HCT116 (cell line): ENCODE results near the gene PTX4. TPM values are rescaled to one million over a fixed set of nuclear protein-coding genes. Genes with fewer than 3 reads are reported as not detected.

Experiments
- ATAC-seq: fragments of 200-7000 bp; cut with Tn5 transposase; 2 replicates; pipeline ENCODE4 v1.9.1; 2020; ENCODE audit warnings: mild to moderate bottlenecking, moderate library complexity
- BruUV-seq: library from RNA; stranded (reverse); fragments of 400-500 nt; replicated peaks from 2 replicates; lab custom pipeline; 2021; lab: Mats Ljungman, UMichigan
- CTCF ChIA-PET: fragments of 300-600 bp; sonication (Branson Sonifier 250); formaldehyde crosslinking; loops from one replicate; lab custom pipeline; 2021; ENCODE audit warnings: antibody characterized with exemption; lab: Charles Lee
- POLR2A ChIA-PET: fragments of 300-600, 350-600 bp; sonication (Branson Sonifier 250); formaldehyde crosslinking; loops from one replicate; lab custom pipeline; 2021; ENCODE audit warnings: antibody characterized with exemption; lab: Charles Lee
- RAD21 ChIA-PET, 2 experiments: fragments of 300-600 bp; sonication (Branson Sonifier 250); formaldehyde crosslinking; loops; one replicate each; lab custom pipeline; 2023; ENCODE audit warnings: low total read pairs in 2 of 2; ENCODE audit not compliant: uncharacterized antibody in 2 of 2, unreplicated experiment in 2 of 2, low non-redundant PET in 1 of 2; lab: Charles Lee
- DNase-seq: peaks from one replicate; pipeline ENCODE4 v3.0.0-alpha.2; 2010; ENCODE audit warnings: low read depth, low spot score
- H2AFZ ChIP-seq: fragments of 200-600 bp; shearing (Covaris generic), sonication (generic); 2 replicates; pipeline ENCODE4 v1.6.1; 2017; ENCODE audit warnings: low read depth, mixed run types, mixed read lengths, antibody characterized with exemption, low read length; ENCODE audit not compliant: poor library complexity, severe bottlenecking
- H3K27ac ChIP-seq: 2 replicates; pipeline ENCODE4 v1.5.1; 2012; ENCODE audit warnings: low read depth, low read length
- H3K27me3 ChIP-seq: fragments of 200-600 bp; sonication (generic); 2 replicates; pipeline ENCODE4 v1.6.1; 2016; ENCODE audit warnings: mixed run types, low read length, mixed read lengths; ENCODE audit not compliant: insufficient read depth
- H3K36me3 ChIP-seq, 2 experiments: fragments of 200-500 bp in 1 of 2; fragments of 200-600 bp in 1 of 2; sonication (Bioruptor generic) in 1 of 2; sonication (generic) in 1 of 2; 2 replicates each; pipeline versions ENCODE4 v1.5.1 to v1.6.1; 2014 to 2016; ENCODE audit warnings: low read length in 2 of 2, inconsistent platforms in 1 of 2, mixed read lengths in 1 of 2, mixed run types in 1 of 2; ENCODE audit not compliant: insufficient read depth in 2 of 2, control insufficient read depth in 1 of 2
- H3K4me1 ChIP-seq, 2 experiments: fragments of 200-600 bp in 1 of 2; sonication (generic) in 1 of 2; 2 replicates each; pipeline versions ENCODE4 v1.5.1 to v1.6.1; 2012 to 2017; ENCODE audit warnings: low read length in 2 of 2, inconsistent platforms in 1 of 2, mild to moderate bottlenecking in 1 of 2, mixed read lengths in 1 of 2, mixed run types in 1 of 2, moderate library complexity in 1 of 2; ENCODE audit not compliant: insufficient read depth in 2 of 2, control insufficient read depth in 1 of 2
- H3K4me2 ChIP-seq: fragments of 200-600 bp; sonication (generic); 2 replicates; pipeline ENCODE4 v1.6.1; 2017; ENCODE audit warnings: mixed run types, low read length, mixed read lengths
- H3K4me3 ChIP-seq, 2 experiments: fragments of 200-600 bp in 1 of 2; sonication (generic) in 1 of 2; replicated peaks in 1 of 2; 2 replicates each; pipeline ENCODE4 v1.5.1; 2011 to 2016; ENCODE audit warnings: low read length in 2 of 2, control low read depth in 1 of 2, low read depth in 1 of 2, mild to moderate bottlenecking in 1 of 2, mixed read lengths in 1 of 2, mixed run types in 1 of 2
- H3K79me2 ChIP-seq: fragments of 200-600 bp; sonication (generic); 2 replicates; pipeline ENCODE4 v1.6.1; 2017; ENCODE audit warnings: mild to moderate bottlenecking, mixed run types, low read length, moderate library complexity, mixed read lengths; ENCODE audit not compliant: insufficient read depth
- H3K9ac ChIP-seq: fragments of 200-600 bp; sonication (generic); 2 replicates; pipeline ENCODE4 v1.6.1; 2016; ENCODE audit warnings: low read length, mixed read lengths
- H3K9me2 ChIP-seq: fragments of 200-600 bp; sonication (generic), shearing (Covaris generic); 2 replicates; pipeline ENCODE4 v1.6.1; 2017; ENCODE audit warnings: mixed run types, mild to moderate bottlenecking, moderate library complexity; ENCODE audit not compliant: insufficient read depth
- H3K9me3 ChIP-seq, 2 experiments: fragments of 200-500 bp in 1 of 2; fragments of 200-600 bp in 1 of 2; sonication (Bioruptor generic) in 1 of 2; sonication (generic) in 1 of 2; 2 replicates each; pipeline ENCODE4 v1.6.1; 2014 to 2017; ENCODE audit warnings: low read length in 2 of 2, mixed read lengths in 2 of 2, inconsistent platforms in 1 of 2, low read depth in 1 of 2, mild to moderate bottlenecking in 1 of 2, mixed run types in 1 of 2, moderate library complexity in 1 of 2; ENCODE audit not compliant: control insufficient read depth in 1 of 2, insufficient read depth in 1 of 2
- H4K20me1 ChIP-seq: fragments of 200-600 bp; sonication (generic), shearing (Covaris generic); 2 replicates; pipeline ENCODE4 v1.6.1; 2017; ENCODE audit warnings: mixed run types, mild to moderate bottlenecking, moderate library complexity; ENCODE audit not compliant: insufficient read depth
- CEBPB ChIP-seq: IDR thresholded peaks from 2 replicates; pipeline ENCODE4 v1.6.1; 2012; ENCODE audit warnings: low read depth
- FOSL1 ChIP-seq: IDR thresholded peaks from 2 replicates; pipeline ENCODE4 v1.6.1; 2012; ENCODE audit warnings: low read depth
- POLR2A ChIP-seq: IDR thresholded peaks from 2 replicates; pipeline ENCODE4 v1.7.0; 2011; ENCODE audit warnings: borderline replicate concordance; ENCODE audit not compliant: insufficient read depth, insufficient read length; ENCODE audit errors: extremely low read depth
- RAD21 ChIP-seq: IDR thresholded peaks from 2 replicates; pipeline ENCODE4 v1.6.1; 2012; ENCODE audit warnings: low read depth, mild to moderate bottlenecking
- REST ChIP-seq: IDR thresholded peaks from 2 replicates; pipeline ENCODE4 v1.6.1; 2012; ENCODE audit warnings: low read depth
- SP1 ChIP-seq: IDR thresholded peaks from 2 replicates; pipeline ENCODE4 v1.6.1; 2012; ENCODE audit warnings: low read depth
- ZFX ChIP-seq: fragments of 450-650 bp; IDR thresholded peaks from 2 replicates; pipeline ENCODE4 v1.6.1; 2017
- intact Hi-C: fragments of 100-400 bp; cut with micrococcal nuclease; formaldehyde crosslinking; loops from 2 replicates; pipeline ENCODE4 v1.10.0; 2022
- total RNA-seq: library from RNA; stranded (reverse); gene quantifications from one replicate; pipeline ENCODE4 v1.2.1, GENCODE V29; 2021; ENCODE audit not compliant: unreplicated experiment
- TF ChIP-seq, protein P1 (sequence below), 3 experiments: fragments of 200-600 bp in 1 of 3; sonication (generic) in 1 of 3; IDR thresholded peaks in 2 of 3; conservative IDR thresholded peaks in 1 of 3; 2 replicates each; pipeline ENCODE4 v1.5.1; 2012 to 2017; ENCODE audit warnings: low read depth in 2 of 3, low read length in 2 of 3, antibody characterized with exemption in 1 of 3, borderline replicate concordance in 1 of 3, control low read depth in 1 of 3, mild to moderate bottlenecking in 1 of 3, mixed read lengths in 1 of 3, mixed run types in 1 of 3, moderate library complexity in 1 of 3; ENCODE audit not compliant: insufficient read depth in 1 of 3

PTX4 gene
- total RNA-seq, 1 experiment from 2014 or later, result not detected

GRCh38 chr16:1486551-1487390, 2.0 kb downstream of the PTX4 start:
- Histone ChIP-seq H2AFZ (no peak overlapping the region), H3K4me2 (no peak overlapping the region), H3K9me3 (no peaks in the 10 kb centered on the region), H4K20me1 (no peaks in the 10 kb centered on the region), H3K9me2 (no peaks in the 10 kb centered on the region), H3K4me3 (no peak overlapping the region), H3K27me3 (no peaks in the 10 kb centered on the region), H3K27ac (no peak overlapping the region), H3K9ac (no peak overlapping the region), H3K79me2 (no peaks in the 10 kb centered on the region), H3K4me1 (no peaks in the 10 kb centered on the region; a peak in 1 of 4 replicates), H3K36me3 (no peaks in the 10 kb centered on the region)
- TF ChIP-seq, protein P1, sequence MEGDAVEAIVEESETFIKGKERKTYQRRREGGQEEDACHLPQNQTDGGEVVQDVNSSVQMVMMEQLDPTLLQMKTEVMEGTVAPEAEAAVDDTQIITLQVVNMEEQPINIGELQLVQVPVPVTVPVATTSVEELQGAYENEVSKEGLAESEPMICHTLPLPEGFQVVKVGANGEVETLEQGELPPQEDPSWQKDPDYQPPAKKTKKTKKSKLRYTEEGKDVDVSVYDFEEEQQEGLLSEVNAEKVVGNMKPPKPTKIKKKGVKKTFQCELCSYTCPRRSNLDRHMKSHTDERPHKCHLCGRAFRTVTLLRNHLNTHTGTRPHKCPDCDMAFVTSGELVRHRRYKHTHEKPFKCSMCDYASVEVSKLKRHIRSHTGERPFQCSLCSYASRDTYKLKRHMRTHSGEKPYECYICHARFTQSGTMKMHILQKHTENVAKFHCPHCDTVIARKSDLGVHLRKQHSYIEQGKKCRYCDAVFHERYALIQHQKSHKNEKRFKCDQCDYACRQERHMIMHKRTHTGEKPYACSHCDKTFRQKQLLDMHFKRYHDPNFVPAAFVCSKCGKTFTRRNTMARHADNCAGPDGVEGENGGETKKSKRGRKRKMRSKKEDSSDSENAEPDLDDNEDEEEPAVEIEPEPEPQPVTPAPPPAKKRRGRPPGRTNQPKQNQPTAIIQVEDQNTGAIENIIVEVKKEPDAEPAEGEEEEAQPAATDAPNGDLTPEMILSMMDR (IDR thresholded peaks at IDR 0.05 in 2 of 3, conservative IDR thresholded peaks at IDR 0.05 in 1 of 3; ENCODE audit: borderline replicate concordance in 1 of 3, insufficient read depth in 1 of 3, low read depth in 2 of 3, low read length in 2 of 3), result no peak
- no peak for TF ChIP-seq RAD21
- intact Hi-C loops, result no loop called here
- DNase-seq (no peak), ATAC-seq (no peak)
- ChIA-PET RAD21 (no interaction called here), POLR2A (no interaction called here), CTCF (no interaction called here)
- no TSS peak for BruUV-seq

DNA sequence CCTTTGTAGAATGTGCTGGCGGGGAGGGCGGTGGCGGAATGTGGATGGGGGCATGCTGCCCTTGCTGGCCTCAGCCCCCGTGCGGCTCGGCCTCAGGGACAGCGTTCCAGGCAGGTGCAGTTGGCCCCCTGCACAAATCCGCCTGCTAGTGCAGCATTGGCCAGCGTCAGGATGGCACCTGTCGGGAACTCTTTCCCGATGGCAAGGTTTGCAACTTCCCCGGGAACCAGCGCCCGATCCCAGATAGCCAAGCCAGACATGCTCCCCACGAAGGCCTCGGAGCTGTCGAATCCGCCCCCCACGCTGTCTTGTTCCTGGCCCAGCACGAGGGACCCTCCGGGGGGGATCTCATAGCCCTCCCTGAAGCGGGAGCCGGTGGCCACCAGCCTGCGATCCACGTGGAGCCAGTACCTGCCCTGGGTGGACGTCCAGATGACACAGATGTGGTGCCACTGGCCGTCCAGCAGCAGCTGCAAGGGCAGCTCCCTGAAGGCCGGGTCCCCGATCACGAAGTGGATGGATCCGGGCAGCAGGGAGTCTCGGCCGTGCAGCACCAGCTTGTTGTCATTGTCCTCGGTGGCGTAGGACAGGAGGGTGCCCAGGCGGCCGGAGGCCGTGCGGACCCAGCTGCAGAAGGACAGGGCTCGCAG, 2.8 kb downstream of the PTX4 start:
- intact Hi-C loops, result no loop called here
- Histone ChIP-seq H3K9ac (no peak overlapping the region), H3K4me2 (no peak overlapping the region), H3K27ac (no peak overlapping the region), H3K36me3 (no peaks in the 10 kb centered on the region), H3K27me3 (no peaks in the 10 kb centered on the region), H3K4me1 (no peaks in the 10 kb centered on the region; a peak in 1 of 4 replicates), H3K9me3 (no peaks in the 10 kb centered on the region), H4K20me1 (no peaks in the 10 kb centered on the region), H3K79me2 (no peaks in the 10 kb centered on the region), H3K4me3 (no peak overlapping the region), H3K9me2 (no peaks in the 10 kb centered on the region), H2AFZ (no peak overlapping the region)
- RAD21 ChIA-PET, result no interaction called here
- no peak for ATAC-seq
- CTCF ChIA-PET, result no interaction called here
- TF ChIP-seq ZFX (no peak), CEBPB (no peak), REST (no peak), SP1 (no peak), POLR2A (no peak), FOSL1 (no peak)
- POLR2A ChIA-PET, result no interaction called here
- no TSS peak for BruUV-seq
- DNase-seq, result no peak
